HCEC 1CT (cell line): ENCODE results near the gene CDHR4.
"Not testable (repeated sequence)": the region's sequence is repeated elsewhere in the genome, so short reads cannot be mapped to it uniquely, and the experiment has no call there.

Experiments
- DNase-seq: peaks from one replicate; pipeline ENCODE4 v3.0.0-alpha.2; 2017

Gene CDHR4

GRCh38 chr3:49803465-49804140 is 3.9 kb upstream of the CDHR4 start:
- peak; percentile 22 for DNase-seq

GRCh38 chr3:49802719-49803464 is 3.2 kb upstream of the CDHR4 start, which contains the start of gene INKA1:
INKA1 (plus strand) TSS chr3:49803261; CDS start chr3:49803393, 132 bp downstream.
- peak; percentile 82 for DNase-seq

DNA sequence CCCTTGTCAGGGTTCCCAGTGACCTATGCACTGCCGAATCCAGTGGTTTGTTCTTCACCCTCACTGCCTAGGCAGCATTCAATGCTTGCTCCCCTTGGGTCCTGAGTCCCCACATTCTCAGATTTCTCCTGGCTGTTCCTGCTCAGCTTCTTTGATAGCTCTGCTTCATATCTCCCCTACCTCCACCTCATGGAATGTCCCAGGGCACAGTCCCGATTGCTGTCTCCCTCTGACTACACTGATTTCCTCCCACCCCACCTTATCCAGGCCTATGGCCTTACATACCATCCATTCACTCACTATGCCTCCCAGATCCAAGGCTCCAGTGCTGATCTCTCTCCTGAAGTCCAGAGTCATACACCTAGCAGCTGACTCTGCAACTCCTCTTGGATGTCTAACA is 1.5 kb upstream of the CDHR4 start:
- no peak for DNase-seq

DNA sequence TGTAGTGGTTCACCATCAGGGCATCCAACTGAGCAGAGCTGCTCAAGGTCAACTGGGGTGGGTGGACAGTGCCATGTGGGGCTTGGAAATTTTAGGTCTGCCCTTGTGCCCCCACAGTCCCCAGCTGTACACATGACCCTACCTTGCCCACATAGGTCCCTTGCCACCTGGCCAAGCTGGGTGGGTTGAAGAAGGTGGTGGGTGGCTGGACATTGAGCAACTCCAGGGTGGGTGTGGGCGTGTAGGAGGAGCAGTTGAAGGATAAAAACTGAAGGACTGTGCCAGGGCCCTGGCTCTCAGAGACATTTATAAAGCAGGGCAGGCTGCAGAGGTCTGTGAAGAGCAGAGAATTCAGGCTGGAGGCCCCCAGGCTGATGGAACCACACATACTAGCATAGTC is 568 bp downstream of the CDHR4 start:
- DNase-seq: no peak

- no peak for DNase-seq
Observed at GRCh38 chr3:49794926-49795905, 4.5 kb downstream of the CDHR4 start.

- DNase-seq: no peak
Observed at GRCh38 chr3:49794431-49794830, 5.2 kb downstream of the CDHR4 start.

GRCh38 chr3:49793486-49794085 is 6.1 kb downstream of the CDHR4 start:
- DNase-seq: no peak

DNA sequence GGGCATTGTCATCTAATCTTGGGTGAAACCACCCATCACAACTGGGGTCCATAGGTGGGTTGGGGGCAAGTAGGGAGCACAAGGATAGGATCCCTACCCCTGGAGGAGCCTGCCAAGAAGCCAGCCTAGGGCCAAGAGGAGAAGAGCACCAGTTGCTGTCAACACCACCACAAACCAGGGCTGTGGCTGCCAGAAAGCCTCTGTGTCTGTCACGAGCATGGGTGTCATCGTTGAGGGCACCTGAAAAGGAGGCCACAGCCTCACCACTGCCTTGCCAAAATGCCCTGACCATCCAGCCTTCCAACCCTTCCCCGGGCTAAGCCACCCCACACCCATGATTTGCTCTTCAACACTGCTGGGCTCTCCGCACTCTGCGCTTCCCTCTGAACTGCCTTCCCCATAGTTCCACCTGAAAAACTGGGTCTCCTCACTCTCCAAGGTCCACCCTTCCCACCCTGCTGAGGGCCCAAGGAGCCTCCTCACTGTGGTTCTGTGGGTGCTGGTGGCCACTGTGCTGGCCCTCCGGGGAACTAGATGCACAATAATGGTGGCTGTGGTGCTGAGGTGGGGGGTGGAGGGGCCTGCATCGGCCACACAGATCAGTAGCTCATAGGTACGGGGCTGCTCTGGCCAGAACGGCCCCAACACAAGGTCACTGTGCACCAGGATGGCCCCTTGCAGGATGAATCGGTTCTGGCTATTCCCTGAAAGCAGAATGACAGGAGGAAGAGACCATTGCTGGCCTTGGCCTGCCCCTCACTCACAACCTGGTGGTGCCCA is 7.1 kb downstream of the CDHR4 start:
- no peak for DNase-seq

DNA sequence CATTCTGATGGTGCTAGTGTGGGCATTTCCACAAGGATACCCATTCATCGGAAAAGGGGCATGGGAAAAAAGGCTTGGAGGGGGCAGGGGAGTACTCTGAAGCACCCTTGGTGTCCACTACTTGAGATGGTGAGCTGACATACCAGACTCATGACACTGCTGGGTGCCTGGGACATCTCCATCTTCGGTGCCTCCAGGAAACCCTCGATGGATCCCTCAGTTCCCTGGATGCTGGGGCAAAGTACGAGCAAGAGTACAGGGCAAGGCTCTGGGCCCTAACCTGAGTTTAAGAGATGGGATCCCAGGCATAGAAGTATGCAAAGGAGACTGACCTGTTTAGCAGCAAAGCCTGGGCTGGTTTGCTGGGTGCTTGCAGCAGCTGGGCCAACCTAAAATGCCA is 8.1 kb downstream of the CDHR4 start:
- no peak for DNase-seq

DNA sequence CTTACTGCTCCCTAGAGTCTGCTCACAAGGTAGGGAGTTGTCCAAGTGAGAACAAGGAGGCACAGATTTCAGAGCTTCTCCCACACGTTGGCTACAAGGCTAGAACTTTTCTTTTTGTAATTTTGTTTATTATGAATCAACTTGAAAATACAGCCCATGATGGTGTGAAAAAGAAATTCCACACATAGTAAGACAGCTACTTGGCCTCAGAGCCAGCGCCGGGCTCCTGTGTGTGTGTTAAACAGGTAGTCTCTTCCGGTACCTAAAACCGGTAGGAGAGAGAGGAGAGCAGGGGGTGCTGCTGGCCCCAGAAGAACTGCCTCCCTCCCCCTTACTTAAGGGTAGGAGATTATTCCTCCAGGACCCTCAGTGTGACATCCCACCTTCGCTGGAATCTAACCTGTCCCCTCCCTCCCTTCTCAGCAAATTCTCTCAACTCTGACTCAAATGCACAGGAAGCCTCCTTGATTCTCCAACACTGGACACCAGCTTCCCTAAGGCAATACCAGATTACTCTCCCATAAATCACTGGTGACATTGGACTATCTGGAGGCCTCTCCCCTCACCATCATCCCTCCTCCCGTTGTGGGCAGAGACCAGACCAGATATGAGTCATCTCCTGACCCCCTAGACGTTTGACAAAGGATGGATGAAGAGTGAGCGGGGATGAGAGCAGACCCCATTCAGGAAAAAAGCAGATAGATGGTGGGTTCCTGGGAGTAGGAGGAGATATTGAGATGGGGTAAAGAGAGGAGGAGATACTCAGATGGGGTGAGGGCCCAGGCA is 8.9 kb downstream of the CDHR4 start:
- DNase-seq: no peak

GRCh38 chr3:49788056-49788455 is 11.6 kb downstream of the CDHR4 start:
- no peak for DNase-seq

DNA sequence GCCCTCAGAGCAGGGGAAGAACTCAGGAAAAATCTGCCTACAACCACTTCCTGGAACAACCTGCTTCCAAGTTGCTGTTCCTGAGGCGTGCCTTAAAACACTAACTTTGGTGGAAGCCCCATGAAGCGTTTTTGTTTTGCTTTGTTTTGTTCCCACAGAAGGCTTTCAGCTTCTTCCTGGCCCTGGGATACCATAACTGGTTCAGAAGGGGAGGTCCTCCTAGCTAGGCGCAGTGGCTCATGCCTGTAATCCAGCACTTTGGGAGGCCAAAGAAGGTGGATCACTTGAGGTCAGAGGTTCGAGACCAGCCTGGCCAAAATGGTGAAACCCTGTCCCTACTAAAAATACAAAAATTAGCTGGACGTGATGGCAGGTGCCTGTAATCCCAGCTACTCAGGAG is 12.1 kb downstream of the CDHR4 start:
- DNase-seq: no peak

DNA sequence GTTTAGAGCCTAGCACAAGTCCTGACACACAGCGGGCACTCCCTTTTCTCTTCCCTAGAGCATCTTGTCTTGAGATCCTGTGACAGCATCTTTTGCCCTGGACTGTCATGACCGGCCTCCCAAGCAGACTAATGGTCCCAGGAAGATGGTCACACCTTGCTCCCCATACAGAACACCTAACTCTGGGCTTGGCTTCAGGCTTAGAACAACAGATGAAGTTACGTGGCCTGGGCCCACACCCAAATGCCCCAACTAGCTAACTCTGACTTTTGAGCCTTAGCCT is 12.6 kb downstream of the CDHR4 start:
- no peak for DNase-seq

DNA sequence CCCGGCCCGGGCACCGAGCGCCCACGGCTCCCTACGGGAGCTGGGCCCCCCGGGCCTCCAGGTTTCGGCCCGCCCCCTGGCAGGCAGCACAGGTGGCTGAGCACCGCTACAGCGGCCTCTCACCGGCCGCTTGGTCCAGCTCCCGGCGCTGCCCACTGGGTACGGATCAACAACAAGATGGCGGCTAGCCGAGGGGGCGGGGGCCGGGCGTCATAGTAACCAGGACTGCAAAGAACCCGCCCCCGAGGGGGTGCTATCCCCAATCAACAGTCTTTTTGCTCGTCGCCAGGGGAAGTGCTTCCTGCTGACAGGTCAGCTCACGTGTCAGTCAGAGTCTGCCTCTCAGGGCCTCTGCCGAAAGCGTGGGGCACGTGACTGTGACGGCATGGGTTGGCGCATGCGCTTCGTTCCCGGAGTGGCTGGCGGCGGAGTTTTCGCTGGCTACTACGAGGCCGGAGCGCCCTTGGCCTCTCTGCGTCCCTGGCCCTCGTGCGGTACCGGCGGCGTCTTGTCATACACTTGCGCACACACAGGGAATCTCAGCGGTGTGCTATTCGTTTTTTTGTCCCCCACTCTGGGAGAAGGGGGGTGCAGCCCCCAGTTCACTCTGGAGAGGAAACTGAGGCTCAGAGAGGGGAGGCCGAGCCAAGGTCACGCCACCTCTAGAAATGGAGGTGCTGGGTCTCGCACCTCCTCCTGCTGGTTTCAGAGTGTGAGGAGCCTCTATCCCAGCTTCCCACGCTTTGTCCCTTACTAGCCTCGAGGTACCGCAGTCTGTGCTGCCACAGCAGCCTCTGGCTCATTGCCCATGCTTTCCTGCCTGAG is 13.1 kb downstream of the CDHR4 start, which contains the start of gene IP6K1:
TSS of gene IP6K1 (minus strand) at position 186 of the 825 bp plus-strand sequence. CDS start 38,502 bp downstream, outside the sequence.
- peak; percentile 100 for DNase-seq

DNA sequence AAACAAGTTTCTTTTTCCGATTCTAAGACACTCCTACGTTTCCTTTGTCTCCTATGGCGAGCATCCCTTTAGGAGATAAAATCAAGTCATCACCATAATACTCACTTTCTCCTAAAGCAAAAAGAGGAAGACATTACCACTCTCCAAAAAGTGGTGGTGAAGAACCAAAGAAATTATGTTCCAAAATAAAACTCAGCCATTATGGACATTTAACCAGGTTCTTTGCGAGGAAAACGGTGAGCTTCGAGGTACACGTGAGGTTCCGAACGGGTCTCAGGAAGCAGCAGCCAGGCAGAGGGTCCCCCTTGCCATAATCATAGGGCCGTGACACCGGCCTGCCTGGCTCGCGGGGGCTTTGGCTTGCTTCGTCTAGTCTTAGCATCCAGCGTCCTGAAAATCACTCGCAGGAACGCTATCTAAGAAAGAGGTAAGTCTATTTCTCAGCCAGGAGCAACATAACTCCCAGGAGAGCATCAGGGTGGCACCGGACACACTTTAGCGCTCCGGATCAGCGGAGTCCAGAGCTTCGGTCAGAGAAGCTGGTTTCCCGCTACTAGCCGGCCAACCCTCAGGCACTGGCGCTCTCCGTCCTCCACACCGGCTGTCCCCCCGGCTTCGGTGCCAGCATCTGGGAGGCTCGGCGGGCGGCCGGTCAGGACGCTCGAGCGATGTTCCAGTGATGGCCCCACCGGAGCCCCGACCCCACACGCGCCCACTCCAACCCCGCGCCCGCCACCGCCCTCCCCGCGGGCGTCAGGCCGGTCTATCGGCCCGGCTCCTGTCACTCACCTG is 13.9 kb downstream of the CDHR4 start:
- peak; percentile 39 for DNase-seq

- DNase-seq: not testable (repeated sequence)
Observed at GRCh38 chr3:49782277-49782676, 17.4 kb downstream of the CDHR4 start.

DNA sequence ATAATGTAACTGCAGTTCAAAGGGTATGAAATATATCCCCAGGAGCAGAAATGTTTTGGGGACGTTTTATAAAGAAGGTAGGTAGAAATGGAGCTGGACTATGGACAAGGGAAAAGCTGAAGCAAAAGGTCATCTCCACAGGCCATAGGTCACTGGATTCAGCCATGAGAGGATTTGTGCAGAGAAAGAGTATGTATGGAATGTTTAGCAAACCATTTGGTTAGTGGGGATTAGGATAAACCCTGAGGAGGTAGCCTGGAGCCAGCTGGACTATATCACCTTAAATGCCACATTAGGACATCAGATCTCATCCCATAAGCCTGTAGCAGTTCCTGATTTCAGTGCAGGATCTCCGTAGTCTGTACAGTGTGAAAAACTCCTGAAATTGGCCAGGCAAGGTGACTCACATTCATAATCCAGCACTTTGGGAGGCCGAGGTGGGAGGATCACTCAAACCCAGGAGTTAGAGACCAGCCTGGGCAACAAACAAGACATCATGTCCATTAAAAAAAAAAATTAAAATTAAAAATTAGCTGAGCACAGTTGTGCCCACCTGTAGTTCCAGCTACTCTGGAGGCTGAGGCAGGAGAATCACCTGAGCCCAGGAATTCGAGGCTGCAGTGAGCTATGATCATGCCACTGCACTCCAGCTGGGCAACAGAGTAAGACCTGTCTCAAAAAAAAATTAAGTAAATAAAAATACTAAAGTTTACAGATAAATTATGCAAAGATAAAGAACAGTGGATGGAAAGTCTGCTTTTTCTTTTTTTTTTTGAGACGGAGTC is 18.1 kb downstream of the CDHR4 start:
- peak; percentile 64 for DNase-seq

- not testable (repeated sequence) for DNase-seq
Observed at GRCh38 chr3:49780975-49781365, 18.7 kb downstream of the CDHR4 start.
